ENCODE measurements around the gene COL21A1.

Gene COL21A1

DNA sequence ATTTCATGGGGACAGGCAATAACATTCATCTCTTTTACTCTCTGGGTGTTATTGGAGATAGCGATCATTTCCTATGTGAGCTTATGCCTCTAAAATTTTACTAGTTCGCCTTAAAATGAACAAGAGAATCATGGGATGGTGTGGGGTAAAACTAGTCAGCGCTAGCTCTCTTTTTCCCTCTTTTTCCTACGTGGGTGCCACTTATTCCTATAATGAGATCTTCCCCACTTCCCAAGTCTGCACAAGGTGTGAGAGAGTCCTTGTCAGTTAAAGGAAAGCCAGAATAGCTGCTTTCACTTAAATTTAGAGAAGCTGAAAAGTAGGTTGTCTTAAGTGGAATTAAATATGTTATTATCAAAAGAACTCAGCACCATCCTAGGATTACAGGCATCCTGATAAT, 198.8 kb downstream of the COL21A1 start:
- no peak for DNase-seq (ENCODE audit: extremely low spot score)
- ChIA-PET POLR2A (no interaction called here), CTCF (interaction anchor here (0.9 to 1.4 kb wide), 3 partner anchors 13 to 75 kb away, joined by 3 to 4 read pairs (median 3); no protein-coding TSS in a partner anchor)
- TF ChIP-seq, protein P1, sequence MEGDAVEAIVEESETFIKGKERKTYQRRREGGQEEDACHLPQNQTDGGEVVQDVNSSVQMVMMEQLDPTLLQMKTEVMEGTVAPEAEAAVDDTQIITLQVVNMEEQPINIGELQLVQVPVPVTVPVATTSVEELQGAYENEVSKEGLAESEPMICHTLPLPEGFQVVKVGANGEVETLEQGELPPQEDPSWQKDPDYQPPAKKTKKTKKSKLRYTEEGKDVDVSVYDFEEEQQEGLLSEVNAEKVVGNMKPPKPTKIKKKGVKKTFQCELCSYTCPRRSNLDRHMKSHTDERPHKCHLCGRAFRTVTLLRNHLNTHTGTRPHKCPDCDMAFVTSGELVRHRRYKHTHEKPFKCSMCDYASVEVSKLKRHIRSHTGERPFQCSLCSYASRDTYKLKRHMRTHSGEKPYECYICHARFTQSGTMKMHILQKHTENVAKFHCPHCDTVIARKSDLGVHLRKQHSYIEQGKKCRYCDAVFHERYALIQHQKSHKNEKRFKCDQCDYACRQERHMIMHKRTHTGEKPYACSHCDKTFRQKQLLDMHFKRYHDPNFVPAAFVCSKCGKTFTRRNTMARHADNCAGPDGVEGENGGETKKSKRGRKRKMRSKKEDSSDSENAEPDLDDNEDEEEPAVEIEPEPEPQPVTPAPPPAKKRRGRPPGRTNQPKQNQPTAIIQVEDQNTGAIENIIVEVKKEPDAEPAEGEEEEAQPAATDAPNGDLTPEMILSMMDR (IDR thresholded peaks at IDR 0.05; ENCODE audit: control extremely low read depth, extremely low read depth, low read depth, missing control alignments), result no peak

DNA sequence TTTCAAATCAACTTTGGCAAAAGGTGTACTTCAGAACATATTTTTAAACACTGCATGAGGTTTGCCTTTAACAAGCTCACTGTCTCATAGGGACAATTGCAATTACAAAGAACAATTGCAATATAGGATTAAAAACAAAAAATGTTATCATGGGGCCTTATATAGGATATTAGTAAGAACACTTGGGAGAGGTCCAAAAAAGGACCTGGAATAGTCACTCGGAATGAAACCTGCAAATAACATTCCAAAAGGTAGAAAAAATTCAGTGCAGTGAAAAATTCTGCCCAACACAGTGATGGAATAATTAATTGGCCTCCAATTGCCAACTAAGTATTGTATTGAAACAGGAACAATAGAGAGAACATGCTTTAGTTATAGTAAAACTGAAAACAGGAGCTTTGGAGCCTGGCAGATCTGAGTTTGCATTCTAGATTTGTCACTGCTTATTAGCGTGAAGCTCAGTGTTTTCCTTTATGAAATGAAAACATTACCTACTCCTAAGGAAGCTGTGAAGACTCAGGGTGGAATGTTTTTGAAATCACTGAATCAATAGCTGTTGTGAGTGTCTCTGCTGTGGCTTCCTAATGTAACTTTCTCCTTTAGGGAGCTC, 199.3 kb downstream of the COL21A1 start:
- POLR2A ChIA-PET, result no interaction called here
- no peak for DNase-seq (ENCODE audit: extremely low spot score)
- CTCF ChIA-PET, result interaction anchor here (0.9 to 1.4 kb wide), 3 partner anchors 13 to 76 kb away, joined by 3 to 4 read pairs (median 3); no protein-coding TSS in a partner anchor
- TF ChIP-seq, protein P1 (IDR thresholded peaks at IDR 0.05; ENCODE audit: control extremely low read depth, extremely low read depth, low read depth, missing control alignments), result no peak

DNA sequence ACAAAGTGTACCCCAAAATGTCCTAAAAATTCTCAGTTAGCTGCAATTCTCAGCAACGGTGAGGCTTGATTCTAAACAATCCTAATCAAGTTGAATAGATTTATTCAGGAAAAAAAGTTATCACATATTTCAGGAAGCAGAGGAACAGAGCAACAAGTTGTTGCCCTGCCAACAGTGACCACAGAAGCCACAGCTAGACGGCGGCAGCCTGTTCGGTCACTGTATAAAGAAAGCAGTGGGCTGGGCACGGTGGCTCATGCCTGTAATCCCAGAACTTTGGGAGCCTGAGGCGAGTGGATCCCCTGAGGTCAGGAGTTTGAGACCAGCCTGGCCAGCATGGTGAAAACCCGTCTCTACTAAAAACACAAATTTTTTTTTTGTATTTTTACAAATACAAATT, 200.8 kb downstream of the COL21A1 start:
- TF ChIP-seq, protein P1 (IDR thresholded peaks at IDR 0.05; ENCODE audit: control extremely low read depth, extremely low read depth, low read depth, missing control alignments), result no peak
- DNase-seq (ENCODE audit: extremely low spot score), result no peak
- CTCF ChIA-PET, result no interaction called here
- POLR2A ChIA-PET, result no interaction called here

DNA sequence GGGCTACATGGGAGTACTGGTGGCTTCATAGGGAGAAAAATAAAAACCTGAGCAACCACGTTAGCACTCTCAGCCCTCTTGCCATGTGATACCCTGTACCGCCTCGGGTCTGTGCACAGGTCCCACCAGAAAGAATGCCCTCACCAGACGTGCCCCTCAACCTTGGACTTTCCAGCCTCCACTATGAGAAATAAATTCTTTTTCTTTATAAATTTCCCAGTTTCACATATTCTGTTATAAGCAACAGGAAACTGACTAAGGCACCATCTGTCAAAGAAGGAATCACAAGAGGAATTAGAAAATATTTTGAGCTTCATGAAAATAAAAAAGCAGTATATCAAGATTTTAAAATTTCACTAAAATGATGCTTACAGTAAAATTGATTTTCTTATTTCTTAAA, 203.6 kb downstream of the COL21A1 start:
- POLR2A ChIA-PET, result no interaction called here

DNA sequence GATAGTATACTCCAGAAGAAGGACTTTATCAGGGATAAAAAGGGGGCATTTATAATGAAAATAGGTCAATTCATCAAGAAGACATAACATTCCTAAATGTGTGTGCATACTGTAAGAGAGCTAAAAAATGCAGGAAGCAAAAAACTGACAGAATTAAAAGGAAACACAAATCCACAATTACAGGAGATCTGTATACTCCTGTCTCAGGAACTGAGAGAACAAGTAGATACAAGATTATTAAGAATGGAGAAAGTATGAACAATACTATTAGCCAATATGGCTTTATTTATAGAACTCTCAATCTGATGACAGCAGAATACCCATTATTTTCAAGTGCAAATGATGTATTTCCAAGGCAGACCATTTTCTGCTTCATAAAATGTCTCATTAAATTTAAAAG, 204.3 kb downstream of the COL21A1 start:
- CTCF ChIA-PET, result no interaction called here

More for the DNA sequence above, 203.6 kb downstream of the COL21A1 start:
- no peak for DNase-seq (ENCODE audit: extremely low spot score)
- TF ChIP-seq, protein P1 (IDR thresholded peaks at IDR 0.05; ENCODE audit: control extremely low read depth, extremely low read depth, low read depth, missing control alignments), result no peak
- CTCF ChIA-PET, result no interaction called here

DNA sequence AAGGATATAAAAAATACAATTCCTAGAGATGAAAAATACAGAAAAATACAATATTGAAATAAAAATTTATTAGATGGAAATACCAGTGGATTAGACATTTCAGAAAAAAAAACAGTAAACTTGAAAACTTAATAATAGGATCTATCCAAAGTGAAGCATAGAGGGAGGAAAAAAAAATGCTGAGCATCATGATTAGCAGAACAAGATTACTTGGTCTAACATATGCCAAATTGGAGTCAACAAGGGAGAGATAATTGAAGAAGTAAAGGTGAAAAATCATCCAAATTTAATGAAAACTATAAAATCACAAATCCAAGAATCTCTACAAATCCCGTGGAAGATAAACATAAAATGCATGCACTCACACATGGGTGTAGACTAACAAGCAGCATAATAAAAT, 205.8 kb downstream of the COL21A1 start:
- no peak for DNase-seq (ENCODE audit: extremely low spot score)
- POLR2A ChIA-PET, result no interaction called here
- TF ChIP-seq, protein P1 (IDR thresholded peaks at IDR 0.05; ENCODE audit: control extremely low read depth, extremely low read depth, low read depth, missing control alignments), result no peak
- CTCF ChIA-PET, result no interaction called here

More for the DNA sequence above, 204.3 kb downstream of the COL21A1 start:
- TF ChIP-seq, protein P1 (IDR thresholded peaks at IDR 0.05; ENCODE audit: control extremely low read depth, extremely low read depth, low read depth, missing control alignments), result no peak
- POLR2A ChIA-PET, result no interaction called here
- no peak for DNase-seq (ENCODE audit: extremely low spot score)
